Left lung (tissue), 10 donors: ENCODE measurements around the gene FAH. TPM values are rescaled to one million over a fixed set of nuclear protein-coding genes. Genes with fewer than 3 reads are reported as not detected.

Experiments
- ATAC-seq: fragments of 200-7000 bp; cut with Tn5 transposase; one replicate; pipeline ENCODE4 v1.9.1; 2020; ENCODE audit warnings: moderate library complexity
- DNase-seq, 4 donors: peaks; one replicate each; pipeline ENCODE4 v3.0.0-alpha.2; 2013 to 2020
- H3K27ac ChIP-seq, 2 donors: fragments of 200-600 bp; sonication (generic) in 1 of 2; one replicate each; pipeline versions ENCODE4 v1.5.0 to v1.8.0; 2020 to 2021
- H3K27me3 ChIP-seq, 2 donors: fragments of 200-600 bp; sonication (generic) in 1 of 2; one replicate each; pipeline versions ENCODE4 v1.5.0 to v1.8.0; 2020 to 2021
- H3K36me3 ChIP-seq, 2 donors: fragments of 200-600 bp; sonication (generic) in 1 of 2; one replicate each; pipeline versions ENCODE4 v1.5.0 to v1.8.0; 2020 to 2021
- H3K4me1 ChIP-seq, 2 donors: fragments of 200-600 bp; one replicate each; pipeline ENCODE4 v1.8.0; 2021
- H3K4me3 ChIP-seq, 2 donors: fragments of 200-600 bp; sonication (generic) in 1 of 2; one replicate each; pipeline versions ENCODE4 v1.5.0 to v1.8.0; 2020 to 2021; ENCODE audit warnings: mild to moderate bottlenecking in 1 of 2
- H3K9me3 ChIP-seq, 2 donors: fragments of 200-600 bp; sonication (generic) in 1 of 2; one replicate each; pipeline versions ENCODE4 v1.5.0 to v1.8.0; 2020 to 2021
- intact Hi-C, 2 donors: fragments of 100-400 bp; cut with DNase I; formaldehyde crosslinking; loops; one replicate each; pipeline versions ENCODE4 v1.11.2 to v1.14.2; 2022
- polyA plus RNA-seq, 6 donors: library from polyadenylated mRNA; unstranded; fragments of 120-200 nt; gene quantifications; one replicate each; pipeline ENCODE4 v1.2.1, GENCODE V29; 2013; ENCODE audit not compliant: insufficient read length in 6 of 6
- total RNA-seq, 2 donors: library from RNA; stranded (reverse); fragmentation: NEBNext Ultra II Directional; extraction: Animal tissue kit (Norgen Biotek cat#: 25700); gene quantifications; one replicate each; pipeline ENCODE4 v1.2.1, GENCODE V29; 2021
- TF ChIP-seq, protein P1 (sequence below), 2 donors: fragments of 200-600 bp; sonication (generic) in 1 of 2; IDR thresholded peaks; one replicate each; pipeline versions ENCODE4 v1.5.0 to v1.8.0; 2021; ENCODE audit warnings: antibody characterized with exemption in 2 of 2
- donor health status: DM: no; HTN: yes; CAD: no.
- donor health status: DM: no; HTN: no; CAD: no.

FAH gene
- total and polyA plus RNA-seq, 8 donors, result 50.2 to 68.7 (median 55.7) TPM

- H3K9me3 ChIP-seq, result no peaks in the 10 kb centered on the region
- no peak for DNase-seq
- no peaks in the 10 kb centered on the region for H3K4me1 ChIP-seq
- intact Hi-C loops, result no loop called here
- peaks cover 0 to 29% of the 10 kb centered on the region in 2 donors for H3K27me3 ChIP-seq
- H3K36me3 ChIP-seq, result no peaks in the 10 kb centered on the region
- H3K27ac ChIP-seq, result no peak overlapping the region
- TF ChIP-seq, protein P1, sequence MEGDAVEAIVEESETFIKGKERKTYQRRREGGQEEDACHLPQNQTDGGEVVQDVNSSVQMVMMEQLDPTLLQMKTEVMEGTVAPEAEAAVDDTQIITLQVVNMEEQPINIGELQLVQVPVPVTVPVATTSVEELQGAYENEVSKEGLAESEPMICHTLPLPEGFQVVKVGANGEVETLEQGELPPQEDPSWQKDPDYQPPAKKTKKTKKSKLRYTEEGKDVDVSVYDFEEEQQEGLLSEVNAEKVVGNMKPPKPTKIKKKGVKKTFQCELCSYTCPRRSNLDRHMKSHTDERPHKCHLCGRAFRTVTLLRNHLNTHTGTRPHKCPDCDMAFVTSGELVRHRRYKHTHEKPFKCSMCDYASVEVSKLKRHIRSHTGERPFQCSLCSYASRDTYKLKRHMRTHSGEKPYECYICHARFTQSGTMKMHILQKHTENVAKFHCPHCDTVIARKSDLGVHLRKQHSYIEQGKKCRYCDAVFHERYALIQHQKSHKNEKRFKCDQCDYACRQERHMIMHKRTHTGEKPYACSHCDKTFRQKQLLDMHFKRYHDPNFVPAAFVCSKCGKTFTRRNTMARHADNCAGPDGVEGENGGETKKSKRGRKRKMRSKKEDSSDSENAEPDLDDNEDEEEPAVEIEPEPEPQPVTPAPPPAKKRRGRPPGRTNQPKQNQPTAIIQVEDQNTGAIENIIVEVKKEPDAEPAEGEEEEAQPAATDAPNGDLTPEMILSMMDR (IDR thresholded peaks at IDR 0.05), result peak; percentile 35 to 57
- ATAC-seq, result peak; percentile 59
- no peak overlapping the region for H3K4me3 ChIP-seq
Observed at GRCh38 chr15:80234883-80235282, 82.1 kb downstream of the FAH start.

Other genes with a start within 250 kb of the FAH start
- 10 to 100 TPM; 28.7 to 99.2 TPM for gene BCL2A1, start 181.8 kb upstream of the FAH start, total RNA-seq
- under 1 TPM; 0.24 to 0.93 (median 0.66) TPM for gene BCL2A1, start 181.8 kb upstream of the FAH start, polyA plus RNA-seq
- 10 to 100 TPM; 71.0 to 78.4 TPM for gene ZFAND6, start 93.3 kb upstream of the FAH start, total RNA-seq
- gene ZFAND6, start 93.3 kb upstream of the FAH start, polyA plus RNA-seq, result 100 to 1,000 TPM; 113 to 137 (median 121) TPM
- under 1 TPM; 0.47 to 0.99 TPM for gene CTXND1, start 99.2 kb downstream of the FAH start, total RNA-seq
- gene CTXND1, start 99.2 kb downstream of the FAH start, polyA plus RNA-seq, result 10 to 100 TPM; 19.7 to 32.9 (median 26.8) TPM